ENCODE data around the gene FAM168B. TPM values are rescaled to one million over a fixed set of nuclear protein-coding genes. Genes with fewer than 3 reads are reported as not detected.
A peak's percentile ranks its signal among the peaks of the same experiment; 100 is the strongest.

The FAM168B gene
- polyA plus RNA-seq, 12 donors, result 48.4 to 75.4 (median 70.6) TPM; not detected in 1

- peak; percentile 67 for DNase-seq
These were observed 34.9 kb downstream of the FAM168B start for GRCh38 chr2:131058214-131058843.

GRCh38 chr2:131056932-131057287 lies 36.4 kb downstream of the FAM168B start:
- no peak for DNase-seq

- DNase-seq, result no peak
These were observed 36.9 kb downstream of the FAM168B start for GRCh38 chr2:131056204-131056931.

- DNase-seq, result no peak
These were observed 37.8 kb downstream of the FAM168B start for GRCh38 chr2:131055169-131056065.

GRCh38 chr2:131054488-131054887 lies 38.8 kb downstream of the FAM168B start:
- no peak for DNase-seq

GRCh38 chr2:131052741-131053263 lies 40.5 kb downstream of the FAM168B start:
- DNase-seq, result no peak

GRCh38 chr2:131050896-131051295 lies 42.4 kb downstream of the FAM168B start:
- no peak for DNase-seq

- no peak for DNase-seq
These were observed 44.0 kb downstream of the FAM168B start for GRCh38 chr2:131049150-131049718.

GRCh38 chr2:131048641-131049040 lies 44.6 kb downstream of the FAM168B start:
- DNase-seq, result no peak

GRCh38 chr2:131047920-131048560 lies 45.2 kb downstream of the FAM168B start:
- no peak for DNase-seq

GRCh38 chr2:131046918-131047652 lies 46.2 kb downstream of the FAM168B start:
- DNase-seq, result no peak

GRCh38 chr2:131046028-131046917 lies 47.0 kb downstream of the FAM168B start:
- DNase-seq, result no peak

GRCh38 chr2:131045286-131046027 lies 47.8 kb downstream of the FAM168B start:
- DNase-seq, result no peak

- no peak for DNase-seq
These were observed 48.5 kb downstream of the FAM168B start for GRCh38 chr2:131044757-131045150.

- no peak for DNase-seq
These were observed 49.0 kb downstream of the FAM168B start for GRCh38 chr2:131044075-131044756.

- DNase-seq, result no peak
These were observed 49.8 kb downstream of the FAM168B start for GRCh38 chr2:131043199-131044074.

- DNase-seq, result no peak
These were observed 51.0 kb downstream of the FAM168B start for GRCh38 chr2:131042148-131042775.
